HG02763 (cell line): ENCODE results near the gene LCP1.

Experiments
- ATAC-seq: cut with Tn5 transposase; IDR thresholded peaks from one replicate; pipeline ENCODE4 v1.9.1; 2021; ENCODE audit warnings: mild to moderate bottlenecking, moderate library complexity; ENCODE audit not compliant: unreplicated experiment

The LCP1 gene

DNA sequence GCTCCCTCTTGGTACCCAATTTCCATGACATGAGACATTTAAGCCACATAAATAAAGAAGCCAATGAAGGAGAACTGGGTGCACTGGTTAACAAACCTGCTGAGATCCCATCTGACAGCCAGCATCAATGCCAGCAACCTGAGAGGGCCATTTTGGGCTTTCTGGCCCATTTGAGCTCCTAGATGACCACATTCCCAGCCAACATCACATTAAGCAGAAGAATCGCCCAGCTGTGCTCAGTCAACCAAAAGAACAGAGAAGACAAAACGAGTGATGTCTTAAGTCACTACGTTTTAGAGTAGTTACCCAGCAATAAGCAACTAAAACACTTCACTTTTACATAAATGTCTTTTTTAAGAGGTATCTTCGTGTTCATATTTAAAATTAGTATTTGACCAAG lies 21.9 kb downstream of the LCP1 start:
- no peak for ATAC-seq

DNA sequence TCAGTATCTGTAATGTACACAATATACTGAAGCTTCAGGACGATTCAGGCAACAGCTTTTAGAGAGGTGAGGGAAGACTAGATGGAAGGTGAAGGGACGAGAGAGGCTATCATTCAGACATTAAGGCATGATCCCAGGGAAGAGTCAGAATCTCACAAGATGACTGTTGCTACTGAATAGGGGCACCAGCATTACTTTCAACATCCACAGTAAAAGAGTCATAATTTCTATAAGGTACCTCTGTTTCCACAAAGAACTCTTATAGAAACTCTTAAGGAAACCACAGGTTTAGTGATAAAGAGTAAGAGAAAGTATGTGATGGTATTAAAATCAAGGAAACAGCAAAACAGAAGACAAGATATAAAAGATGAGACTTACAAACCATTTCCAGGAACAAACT lies 23.0 kb downstream of the LCP1 start:
- no peak for ATAC-seq

- no peak for ATAC-seq
Measured at GRCh38 chr13:46158222-46158621, 23.8 kb downstream of the LCP1 start.

DNA sequence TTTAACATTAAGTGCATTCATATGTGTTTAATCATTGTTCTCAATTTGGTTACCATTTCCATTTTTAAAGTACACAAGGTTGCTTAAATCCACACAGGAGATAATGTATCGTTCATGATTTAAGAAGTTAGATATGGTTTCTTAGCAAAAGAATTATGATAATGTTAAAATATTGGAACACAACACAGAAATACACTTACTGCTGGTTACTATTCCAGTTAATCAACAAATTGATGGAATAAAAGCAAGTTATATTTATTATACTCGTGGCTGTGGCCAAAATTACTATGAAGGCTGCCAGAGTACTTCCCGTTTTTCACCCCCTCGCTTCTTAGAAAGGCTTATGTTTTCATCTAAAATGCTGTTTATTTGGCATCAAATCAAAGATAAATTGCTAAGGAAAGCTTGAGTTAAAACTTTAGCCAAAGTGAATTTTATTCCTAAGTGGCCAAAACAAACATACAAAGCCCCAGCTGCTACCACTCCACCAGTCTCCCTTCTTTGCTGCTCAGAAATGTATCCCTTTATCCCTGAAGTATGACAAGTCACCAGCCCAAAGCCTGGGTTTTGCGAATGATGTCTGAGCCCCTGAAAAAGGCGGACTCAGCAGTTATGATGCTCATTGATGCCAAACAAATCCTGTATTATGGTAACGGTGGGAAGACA lies 27.7 kb downstream of the LCP1 start:
- ATAC-seq = no peak

- no peak for ATAC-seq
Measured at GRCh38 chr13:46152627-46153328, 29.2 kb downstream of the LCP1 start.

DNA sequence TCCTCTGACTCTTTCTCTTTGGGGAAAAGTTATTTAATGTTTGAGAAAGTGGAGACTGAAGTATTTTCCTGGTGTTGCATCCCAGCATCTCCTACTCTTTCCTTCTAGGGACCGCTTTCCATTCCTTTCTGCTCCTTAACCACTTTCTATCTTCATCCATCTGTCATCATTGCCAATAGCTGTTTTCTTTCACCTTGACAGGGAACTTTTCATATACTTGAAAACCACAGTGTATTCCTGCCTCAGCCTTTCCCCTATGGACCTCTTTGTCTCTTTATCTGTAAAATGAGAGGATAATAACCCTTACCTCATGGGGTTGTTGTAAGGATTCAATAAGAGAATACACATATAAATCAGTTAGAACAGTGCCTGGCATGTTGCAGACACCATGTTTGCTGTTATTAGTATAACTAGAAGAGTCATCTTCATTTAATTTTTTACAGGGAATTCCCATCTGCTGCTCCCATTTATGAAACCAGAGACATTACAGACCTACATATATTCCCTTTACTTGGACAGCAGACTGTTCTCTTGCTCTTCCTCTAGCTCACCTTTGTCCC lies 31.8 kb downstream of the LCP1 start:
- ATAC-seq = no peak

- no peak for ATAC-seq
Measured at GRCh38 chr13:46149272-46150133, 32.5 kb downstream of the LCP1 start.

GRCh38 chr13:46146898-46147297 lies 35.1 kb downstream of the LCP1 start:
- no peak for ATAC-seq

DNA sequence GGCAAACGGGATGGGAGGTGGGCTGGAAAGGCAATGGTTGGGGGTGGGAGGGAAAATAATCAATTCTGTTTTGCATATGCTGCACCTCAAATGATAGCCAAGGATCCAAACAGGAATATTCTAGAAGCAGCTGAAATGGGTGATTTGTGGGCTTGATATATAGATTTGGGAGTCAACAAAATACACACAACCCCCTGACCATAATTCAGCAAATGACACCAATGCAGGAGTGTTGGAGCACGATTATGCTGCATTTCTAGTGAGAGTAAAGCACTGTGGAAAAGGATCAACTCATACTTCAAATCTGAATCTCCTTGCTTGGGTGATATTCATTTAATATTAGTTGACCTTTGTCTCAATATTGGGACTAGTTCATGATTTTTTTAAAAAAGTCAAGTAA lies 36.0 kb downstream of the LCP1 start:
- no peak for ATAC-seq

- ATAC-seq = no peak
Measured at GRCh38 chr13:46145135-46145534, 36.8 kb downstream of the LCP1 start.

GRCh38 chr13:46143184-46143701 lies 38.7 kb downstream of the LCP1 start:
- no peak for ATAC-seq

GRCh38 chr13:46142776-46143175 lies 39.2 kb downstream of the LCP1 start:
- no peak for ATAC-seq

DNA sequence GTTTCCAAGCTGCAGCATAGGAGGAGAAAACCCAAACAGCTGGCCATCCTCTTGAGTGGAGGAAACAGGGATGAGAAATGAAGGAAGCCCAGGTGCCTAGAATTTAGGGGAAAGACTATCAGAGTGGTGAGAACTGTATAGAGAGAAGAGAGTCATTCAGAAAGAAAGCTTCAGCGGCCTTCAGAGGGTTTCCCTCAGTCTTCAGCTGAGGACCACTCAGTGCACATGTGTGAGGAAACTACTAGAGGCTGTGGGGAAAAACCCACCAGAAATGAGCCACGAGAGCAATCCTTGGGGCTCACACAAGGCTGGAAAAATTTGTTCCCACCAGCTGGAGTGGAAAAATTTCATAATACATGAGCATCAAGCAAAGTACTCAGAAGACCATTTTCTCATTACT lies 41.9 kb downstream of the LCP1 start:
- ATAC-seq = no peak

DNA sequence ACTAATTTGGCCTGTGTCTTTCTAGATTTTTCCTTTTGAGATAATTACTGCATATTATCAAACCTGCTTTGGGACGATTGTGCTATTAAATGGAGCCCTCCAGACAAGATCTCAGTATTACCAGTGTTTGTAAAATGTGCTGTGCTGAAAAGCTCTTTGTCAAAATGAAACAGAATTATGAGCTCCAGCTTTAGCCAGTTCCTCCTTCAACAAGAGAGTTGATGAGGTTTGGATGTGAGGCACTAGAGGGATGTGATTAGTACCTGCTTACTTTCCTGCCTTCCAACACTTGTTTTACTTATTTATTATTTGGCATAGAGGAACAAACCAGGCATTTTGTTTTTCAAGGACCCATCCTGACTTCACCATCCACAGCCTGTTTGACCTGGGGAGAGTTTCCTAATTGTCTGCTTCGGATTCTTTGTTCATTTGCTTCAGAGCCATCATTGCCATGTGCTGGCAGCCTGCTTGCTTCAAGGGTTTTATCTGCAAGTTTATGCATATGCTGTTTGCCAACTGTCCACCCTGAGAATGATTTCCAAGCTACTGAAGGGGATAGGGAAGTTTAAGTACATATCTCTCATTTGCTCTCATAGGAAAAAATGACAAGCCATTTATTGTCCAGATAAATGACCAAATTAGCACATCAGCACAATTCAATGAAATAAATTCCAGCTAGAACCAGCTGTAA lies 44.2 kb downstream of the LCP1 start:
- ATAC-seq = no peak

- ATAC-seq = no peak
Measured at GRCh38 chr13:46136688-46137087, 45.3 kb downstream of the LCP1 start.

DNA sequence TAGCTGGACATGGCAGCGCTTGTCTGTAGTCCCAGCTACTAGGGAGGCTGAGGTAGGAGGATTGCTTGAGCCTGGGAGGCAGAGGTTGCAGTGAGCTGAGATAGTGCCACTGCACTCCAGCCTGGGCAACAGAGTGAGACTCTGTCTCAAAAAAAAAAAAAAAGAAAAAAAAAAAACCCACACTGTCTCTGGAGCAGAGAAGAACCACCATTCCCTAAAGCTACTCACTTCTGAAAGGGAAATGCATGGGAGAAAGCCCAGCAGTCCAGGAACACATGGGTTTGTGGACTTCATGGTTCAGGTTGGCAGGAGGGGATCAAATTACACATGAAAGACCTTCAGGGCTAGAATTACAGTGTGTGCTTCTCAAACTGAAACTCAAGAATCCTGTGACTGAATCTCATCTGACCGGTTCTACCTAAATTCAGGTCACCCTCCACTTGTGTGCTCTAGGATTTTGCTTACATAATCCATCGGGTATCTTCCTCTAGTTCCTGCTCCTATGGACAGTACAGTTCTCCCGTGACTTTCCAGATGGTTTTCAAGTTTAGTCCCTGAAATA lies 46.9 kb downstream of the LCP1 start:
- no peak for ATAC-seq

DNA sequence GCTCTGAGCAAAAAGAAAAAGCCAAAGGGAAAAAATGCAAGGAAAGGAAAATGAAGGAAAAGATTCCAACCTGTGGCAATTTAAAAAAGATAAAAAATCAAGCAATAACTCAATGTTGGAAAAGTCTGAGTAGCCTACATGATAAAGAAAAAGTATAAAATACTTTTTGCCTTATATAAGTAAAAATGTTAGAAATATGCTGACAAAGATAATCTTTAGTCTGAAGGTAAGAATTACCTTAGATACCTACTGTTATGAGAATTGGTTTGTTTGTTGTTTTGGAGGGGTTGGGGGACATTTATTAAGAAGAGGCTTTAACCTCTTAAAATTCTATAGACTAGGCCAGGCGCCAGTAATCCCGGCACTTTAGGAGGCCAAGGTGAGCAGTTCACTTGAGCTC lies 47.5 kb downstream of the LCP1 start:
- ATAC-seq = no peak

DNA sequence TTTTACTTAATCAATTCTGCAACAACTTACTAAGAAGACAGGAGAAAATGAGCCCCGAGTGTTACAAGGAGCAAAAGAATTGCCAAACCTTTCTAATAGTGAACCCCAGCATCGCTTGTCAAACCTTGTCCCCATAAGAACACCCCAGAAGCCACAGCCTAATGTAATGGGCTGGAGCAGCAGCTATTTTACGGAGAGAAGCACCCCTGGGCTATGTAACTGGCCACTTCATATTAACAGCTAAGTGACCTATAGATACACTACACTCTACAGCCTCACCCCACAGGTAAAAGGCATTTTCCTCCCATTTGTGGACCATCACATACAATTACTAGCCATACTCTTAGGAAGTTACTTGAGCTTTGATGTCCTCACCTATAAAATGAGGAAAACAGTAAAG lies 49.9 kb downstream of the LCP1 start:
- ATAC-seq = no peak

DNA sequence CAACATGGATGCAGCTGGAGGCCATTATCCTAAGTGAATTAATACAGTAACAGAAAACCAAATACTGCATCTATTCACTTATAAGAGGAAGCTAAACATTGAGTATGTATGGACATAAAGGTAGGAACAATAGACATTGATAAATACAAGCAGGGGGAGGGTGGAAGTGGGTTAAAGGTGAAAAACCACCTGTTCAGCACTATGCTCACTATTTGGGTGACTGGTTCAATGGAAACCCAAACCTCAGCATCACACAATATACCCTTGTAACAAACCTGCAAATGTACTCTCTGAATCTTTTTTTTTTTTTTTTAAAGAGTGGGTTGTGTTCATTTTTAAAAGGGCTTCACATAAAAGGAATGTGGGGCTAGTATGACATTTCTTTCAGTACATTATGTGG lies 50.3 kb downstream of the LCP1 start:
- ATAC-seq = no peak

- ATAC-seq = no peak
Measured at GRCh38 chr13:46129955-46130618, 51.9 kb downstream of the LCP1 start.
